GM12878 (cell line): Measurements from ENCODE around the gene GMPPA. TPM values are rescaled to one million over a fixed set of nuclear protein-coding genes. Genes with fewer than 3 reads are reported as not detected.

Experiments
- ATAC-seq: fragments of 200-7000 bp; cut with Tn5 transposase; 3 replicates; pipeline ENCODE4 v1.9.1; 2020; ENCODE audit warnings: mild to moderate bottlenecking, moderate library complexity
- BruUV-seq: library from RNA; stranded (reverse); fragments of 400-500 nt; replicated peaks from 2 replicates; lab custom pipeline; 2021; lab: Mats Ljungman, UMichigan
- CTCF ChIA-PET: fragments of 300-600 bp; sonication (Branson Sonifier 250); formaldehyde crosslinking; extraction: SDS; loops from one replicate; lab custom pipeline; 2021; ENCODE audit warnings: inconsistent platforms; lab: Yijun Ruan, JAX
- POLR2A ChIA-PET: fragments of 350-600 bp; formaldehyde crosslinking; extraction: SDS; loops from one replicate; lab custom pipeline; 2021; ENCODE audit warnings: inconsistent platforms; lab: Charles Lee
- RAD21 ChIA-PET: fragments of 300-600 bp; sonication (Branson Sonifier 250); formaldehyde crosslinking; loops from one replicate; lab custom pipeline; 2023; ENCODE audit warnings: antibody characterized with exemption; ENCODE audit not compliant: unreplicated experiment; lab: Charles Lee
- SMC1A ChIA-PET: fragments of 300-600 bp; sonication (Branson Sonifier 250); formaldehyde crosslinking; loops from one replicate; lab custom pipeline; 2023; ENCODE audit not compliant: unreplicated experiment, uncharacterized antibody; lab: Charles Lee
- DNase-seq: peaks from one replicate; pipeline ENCODE4 v3.0.0-alpha.2; 2011; ENCODE audit warnings: low read depth, low spot score
- FAIRE-seq: peaks from 3 replicates; lab custom pipeline; 2011; peaks lifted over from hg19 to GRCh38; lab: Jason Lieb, UNC
- H2AFZ ChIP-seq: 2 replicates; pipeline ENCODE4 v1.6.0; 2011; ENCODE audit warnings: low read depth, low read length, control low read depth; ENCODE audit not compliant: control insufficient read depth
- H3K27ac ChIP-seq: 2 replicates; pipeline ENCODE4 v1.5.1; 2011; ENCODE audit warnings: control low read depth; ENCODE audit not compliant: control insufficient read depth, insufficient read depth
- H3K27me3 ChIP-seq, 2 experiments: replicated peaks in 1 of 2; 2 replicates each; pipeline versions ENCODE4 v1.6.0 to v1.6.1; 2011; ENCODE audit warnings: low read length in 1 of 2; ENCODE audit not compliant: control insufficient read depth in 2 of 2, insufficient read depth in 2 of 2
- H3K36me3 ChIP-seq, 2 experiments: 2 replicates each; pipeline ENCODE4 v1.5.1; 2011; ENCODE audit warnings: low read length in 1 of 2; ENCODE audit not compliant: control insufficient read depth in 2 of 2, insufficient read depth in 2 of 2
- H3K4me1 ChIP-seq: 2 replicates; pipeline ENCODE4 v1.6.1; 2011; ENCODE audit warnings: mild to moderate bottlenecking, low read length, moderate library complexity, mixed read lengths; ENCODE audit not compliant: control insufficient read depth, insufficient read depth
- H3K4me2 ChIP-seq: 2 replicates; pipeline ENCODE4 v1.6.0; 2011; ENCODE audit warnings: control low read depth; ENCODE audit not compliant: control insufficient read depth, insufficient read depth
- H3K4me3 ChIP-seq: fragments of 200-600 bp; sonication (generic); 2 replicates; pipeline ENCODE4 v1.5.1; 2016
- H3K79me2 ChIP-seq: 2 replicates; pipeline ENCODE4 v1.6.0; 2011; ENCODE audit warnings: low read length; ENCODE audit not compliant: control insufficient read depth, insufficient read depth
- H3K9ac ChIP-seq: 2 replicates; pipeline ENCODE4 v1.8.0; 2011; ENCODE audit warnings: low read length, control low read depth, mixed read lengths; ENCODE audit not compliant: control insufficient read depth, insufficient read depth
- H3K9me3 ChIP-seq: replicated peaks from 3 replicates; pipeline ENCODE4 v1.5.1; 2011; ENCODE audit warnings: mild to moderate bottlenecking, low read length; ENCODE audit not compliant: control insufficient read depth, insufficient read depth
- H4K20me1 ChIP-seq: 2 replicates; pipeline ENCODE4 v1.6.0; 2011; ENCODE audit not compliant: control insufficient read depth, insufficient read depth
- GABPA ChIP-seq: IDR thresholded peaks from 2 replicates; pipeline ENCODE4 v1.6.1; 2014; ENCODE audit warnings: antibody characterized with exemption, low read depth, mild to moderate bottlenecking, inconsistent platforms
- NR2C1 ChIP-seq: fragments of 450-650 bp; IDR thresholded peaks from 2 replicates; pipeline ENCODE4 v1.6.1; 2017; ENCODE audit warnings: antibody characterized with exemption, mild to moderate bottlenecking, moderate library complexity
- NR2C2 ChIP-seq: IDR thresholded peaks from 2 replicates; pipeline ENCODE4 v1.6.1; 2011; ENCODE audit warnings: borderline replicate concordance, low read depth; ENCODE audit not compliant: control insufficient read depth, insufficient read length
- SMARCA5 ChIP-seq: fragments of 450-650 bp; IDR thresholded peaks from 2 replicates; pipeline ENCODE4 v1.6.1; 2017; ENCODE audit warnings: mild to moderate bottlenecking
- WGBS: methylation state at CpG from one replicate; pipeline ENCODE4 v1.1.6; 2016; ENCODE audit warnings: low lambda C conversion rate; ENCODE audit not compliant: insufficient replicate concordance, insufficient coverage; ENCODE audit errors: missing lambda C conversion rate; 5-methylcytosine and 5-hydroxymethylcytosine counted together
- in situ Hi-C: fragments of 300-500 bp; cut with MboI; formaldehyde crosslinking; loops from 9 replicates; pipeline ENCODE4 v1.14.3; 2018; ENCODE audit warnings: mixed read lengths
- intact Hi-C: fragments of 100-400 bp; cut with micrococcal nuclease; formaldehyde crosslinking; loops from one replicate; pipeline ENCODE4 v1.14.2; 2022; ENCODE audit not compliant: unreplicated experiment
- polyA plus RNA-seq, 11 experiments: library from polyadenylated mRNA; depleted of rRNA in 4 of 11; unstranded in 6 of 11; stranded (reverse) in 5 of 11; fragments of >200 nt; fragmentation: Nextera tagmentation in 4 of 11; fragmentation: Illumina TruSeq in 1 of 11; extraction: Ambion mirVana in 4 of 11; extraction: Trizol in 1 of 11; gene quantifications; 1 replicate in 1 of 11; 2 replicates in 10 of 11; pipeline versions ENCODE4 v1.2.1 to v1.2.3, GENCODE V29; 2011 to 2016; ENCODE audit warnings: inconsistent platforms in 2 of 11, missing spikeins in 2 of 11, low read depth in 1 of 11
- total RNA-seq, 4 experiments: library from RNA; depleted of rRNA in 3 of 4; stranded (reverse); fragments of >200 nt in 3 of 4; fragmentation: Illumina TruSeq in 1 of 4; extraction: Trizol in 1 of 4; gene quantifications; 2 replicates each; pipeline versions ENCODE4 v1.2.1 to v1.2.3, GENCODE V29; 2013 to 2021
- TF ChIP-seq, protein P1 (sequence below): fragments of 450-650 bp; IDR thresholded peaks from 2 replicates; pipeline ENCODE4 v1.6.1; 2017; ENCODE audit warnings: mild to moderate bottlenecking, moderate library complexity
- TF ChIP-seq, protein P2 (sequence below): IDR thresholded peaks from 2 replicates; pipeline ENCODE4 v1.6.1; 2011; ENCODE audit warnings: borderline replicate concordance, low read depth, mild to moderate bottlenecking, moderate library complexity, low read length; ENCODE audit not compliant: insufficient read depth, poor library complexity, severe bottlenecking
- TF ChIP-seq, protein P3 (sequence below): fragments of 450-650 bp; IDR thresholded peaks from 2 replicates; pipeline ENCODE4 v1.6.1; 2016; ENCODE audit warnings: mild to moderate bottlenecking, moderate library complexity, borderline replicate concordance

The GMPPA gene
- total and polyA plus RNA-seq, 10 of the 15 experiments (the other 5 are each of a cell fraction or from before 2014, with no cell fraction given) = 1.9 to 83.2 (median 45.0) TPM

DNA sequence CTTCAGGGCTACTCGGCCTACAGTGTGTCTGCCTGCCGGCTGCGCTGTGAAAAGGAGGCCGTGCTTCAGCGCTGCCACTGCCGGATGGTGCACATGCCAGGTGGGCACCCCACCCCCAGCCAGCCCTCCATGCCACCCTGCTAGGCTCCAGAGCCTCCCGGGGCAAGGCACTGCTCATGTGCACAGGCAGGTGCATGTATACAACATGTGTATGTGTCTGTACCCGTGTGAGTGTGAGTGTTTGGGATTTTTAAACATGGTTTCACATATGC is 33.6 kb downstream of the GMPPA start:
- SMC1A ChIA-PET = no interaction called here
- no peak overlapping the region for H2AFZ ChIP-seq
- H3K36me3 ChIP-seq = no peaks in the 10 kb centered on the region
- RAD21 ChIA-PET = interaction anchor here (1.1 kb wide), 1 partner anchor 37 kb away, joined by 4 read pairs; a partner anchor contains a TSS
- no TSS peak for BruUV-seq
- no peak overlapping the region for H3K4me2 ChIP-seq
- ATAC-seq (no peak), FAIRE-seq (no peak), DNase-seq (no peak)
- H3K27ac ChIP-seq = no peak overlapping the region
- no peaks in the 10 kb centered on the region for H3K9me3 ChIP-seq
- H3K4me1 ChIP-seq = no peaks in the 10 kb centered on the region
- POLR2A ChIA-PET = no interaction called here
- 27% methylated on average over 8 of the region's 8 CpGs for WGBS
- no peak overlapping the region for H3K4me3 ChIP-seq
- H3K79me2 ChIP-seq = no peaks in the 10 kb centered on the region
- H4K20me1 ChIP-seq = no peaks in the 10 kb centered on the region; the same call in 1 of the 2 replicates
- TF ChIP-seq SMARCA5 (no peak), NR2C1 (no peak), GABPA (no peak), NR2C2 (no peak)
- TF ChIP-seq, protein P1, sequence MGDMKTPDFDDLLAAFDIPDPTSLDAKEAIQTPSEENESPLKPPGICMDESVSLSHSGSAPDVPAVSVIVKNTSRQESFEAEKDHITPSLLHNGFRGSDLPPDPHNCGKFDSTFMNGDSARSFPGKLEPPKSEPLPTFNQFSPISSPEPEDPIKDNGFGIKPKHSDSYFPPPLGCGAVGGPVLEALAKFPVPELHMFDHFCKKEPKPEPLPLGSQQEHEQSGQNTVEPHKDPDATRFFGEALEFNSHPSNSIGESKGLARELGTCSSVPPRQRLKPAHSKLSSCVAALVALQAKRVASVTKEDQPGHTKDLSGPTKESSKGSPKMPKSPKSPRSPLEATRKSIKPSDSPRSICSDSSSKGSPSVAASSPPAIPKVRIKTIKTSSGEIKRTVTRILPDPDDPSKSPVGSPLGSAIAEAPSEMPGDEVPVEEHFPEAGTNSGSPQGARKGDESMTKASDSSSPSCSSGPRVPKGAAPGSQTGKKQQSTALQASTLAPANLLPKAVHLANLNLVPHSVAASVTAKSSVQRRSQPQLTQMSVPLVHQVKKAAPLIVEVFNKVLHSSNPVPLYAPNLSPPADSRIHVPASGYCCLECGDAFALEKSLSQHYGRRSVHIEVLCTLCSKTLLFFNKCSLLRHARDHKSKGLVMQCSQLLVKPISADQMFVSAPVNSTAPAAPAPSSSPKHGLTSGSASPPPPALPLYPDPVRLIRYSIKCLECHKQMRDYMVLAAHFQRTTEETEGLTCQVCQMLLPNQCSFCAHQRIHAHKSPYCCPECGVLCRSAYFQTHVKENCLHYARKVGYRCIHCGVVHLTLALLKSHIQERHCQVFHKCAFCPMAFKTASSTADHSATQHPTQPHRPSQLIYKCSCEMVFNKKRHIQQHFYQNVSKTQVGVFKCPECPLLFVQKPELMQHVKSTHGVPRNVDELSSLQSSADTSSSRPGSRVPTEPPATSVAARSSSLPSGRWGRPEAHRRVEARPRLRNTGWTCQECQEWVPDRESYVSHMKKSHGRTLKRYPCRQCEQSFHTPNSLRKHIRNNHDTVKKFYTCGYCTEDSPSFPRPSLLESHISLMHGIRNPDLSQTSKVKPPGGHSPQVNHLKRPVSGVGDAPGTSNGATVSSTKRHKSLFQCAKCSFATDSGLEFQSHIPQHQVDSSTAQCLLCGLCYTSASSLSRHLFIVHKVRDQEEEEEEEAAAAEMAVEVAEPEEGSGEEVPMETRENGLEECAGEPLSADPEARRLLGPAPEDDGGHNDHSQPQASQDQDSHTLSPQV = no peak
- TF ChIP-seq, protein P2, sequence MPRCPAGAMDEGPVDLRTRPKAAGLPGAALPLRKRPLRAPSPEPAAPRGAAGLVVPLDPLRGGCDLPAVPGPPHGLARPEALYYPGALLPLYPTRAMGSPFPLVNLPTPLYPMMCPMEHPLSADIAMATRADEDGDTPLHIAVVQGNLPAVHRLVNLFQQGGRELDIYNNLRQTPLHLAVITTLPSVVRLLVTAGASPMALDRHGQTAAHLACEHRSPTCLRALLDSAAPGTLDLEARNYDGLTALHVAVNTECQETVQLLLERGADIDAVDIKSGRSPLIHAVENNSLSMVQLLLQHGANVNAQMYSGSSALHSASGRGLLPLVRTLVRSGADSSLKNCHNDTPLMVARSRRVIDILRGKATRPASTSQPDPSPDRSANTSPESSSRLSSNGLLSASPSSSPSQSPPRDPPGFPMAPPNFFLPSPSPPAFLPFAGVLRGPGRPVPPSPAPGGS = no peak
- TF ChIP-seq, protein P3, sequence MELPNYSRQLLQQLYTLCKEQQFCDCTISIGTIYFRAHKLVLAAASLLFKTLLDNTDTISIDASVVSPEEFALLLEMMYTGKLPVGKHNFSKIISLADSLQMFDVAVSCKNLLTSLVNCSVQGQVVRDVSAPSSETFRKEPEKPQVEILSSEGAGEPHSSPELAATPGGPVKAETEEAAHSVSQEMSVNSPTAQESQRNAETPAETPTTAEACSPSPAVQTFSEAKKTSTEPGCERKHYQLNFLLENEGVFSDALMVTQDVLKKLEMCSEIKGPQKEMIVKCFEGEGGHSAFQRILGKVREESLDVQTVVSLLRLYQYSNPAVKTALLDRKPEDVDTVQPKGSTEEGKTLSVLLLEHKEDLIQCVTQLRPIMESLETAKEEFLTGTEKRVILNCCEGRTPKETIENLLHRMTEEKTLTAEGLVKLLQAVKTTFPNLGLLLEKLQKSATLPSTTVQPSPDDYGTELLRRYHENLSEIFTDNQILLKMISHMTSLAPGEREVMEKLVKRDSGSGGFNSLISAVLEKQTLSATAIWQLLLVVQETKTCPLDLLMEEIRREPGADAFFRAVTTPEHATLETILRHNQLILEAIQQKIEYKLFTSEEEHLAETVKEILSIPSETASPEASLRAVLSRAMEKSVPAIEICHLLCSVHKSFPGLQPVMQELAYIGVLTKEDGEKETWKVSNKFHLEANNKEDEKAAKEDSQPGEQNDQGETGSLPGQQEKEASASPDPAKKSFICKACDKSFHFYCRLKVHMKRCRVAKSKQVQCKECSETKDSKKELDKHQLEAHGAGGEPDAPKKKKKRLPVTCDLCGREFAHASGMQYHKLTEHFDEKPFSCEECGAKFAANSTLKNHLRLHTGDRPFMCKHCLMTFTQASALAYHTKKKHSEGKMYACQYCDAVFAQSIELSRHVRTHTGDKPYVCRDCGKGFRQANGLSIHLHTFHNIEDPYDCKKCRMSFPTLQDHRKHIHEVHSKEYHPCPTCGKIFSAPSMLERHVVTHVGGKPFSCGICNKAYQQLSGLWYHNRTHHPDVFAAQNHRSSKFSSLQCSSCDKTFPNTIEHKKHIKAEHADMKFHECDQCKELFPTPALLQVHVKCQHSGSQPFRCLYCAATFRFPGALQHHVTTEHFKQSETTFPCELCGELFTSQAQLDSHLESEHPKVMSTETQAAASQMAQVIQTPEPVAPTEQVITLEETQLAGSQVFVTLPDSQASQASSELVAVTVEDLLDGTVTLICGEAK = no peak
- TF ChIP-seq, all 136 proteins: peak for 0
- Histone ChIP-seq H3K9ac (no peak overlapping the region), H3K27me3 (peaks cover 3 to 8% of the 10 kb centered on the region in 2 experiments; a peak in 3 of 4 replicates)
- intact Hi-C loops = no loop called here
- CTCF ChIA-PET = interaction anchor here (1.2 to 10.8 kb wide), 3 partner anchors 9 to 130 kb away, joined by 3 to 224 read pairs (median 83); partner anchors contain the start of gene GMPPA
- in situ Hi-C loops = loop anchor here (5.0 kb wide), 1 partner anchor 130 kb away; no protein-coding TSS in a partner anchor
